GM18867 (cell line): ENCODE data around the gene KLF17.

Source experiments
- ATAC-seq: cut with Tn5 transposase; IDR thresholded peaks from one replicate; pipeline ENCODE4 v1.9.1; 2021; ENCODE audit warnings: mild to moderate bottlenecking, moderate library complexity; ENCODE audit not compliant: unreplicated experiment

The KLF17 gene, protein sequence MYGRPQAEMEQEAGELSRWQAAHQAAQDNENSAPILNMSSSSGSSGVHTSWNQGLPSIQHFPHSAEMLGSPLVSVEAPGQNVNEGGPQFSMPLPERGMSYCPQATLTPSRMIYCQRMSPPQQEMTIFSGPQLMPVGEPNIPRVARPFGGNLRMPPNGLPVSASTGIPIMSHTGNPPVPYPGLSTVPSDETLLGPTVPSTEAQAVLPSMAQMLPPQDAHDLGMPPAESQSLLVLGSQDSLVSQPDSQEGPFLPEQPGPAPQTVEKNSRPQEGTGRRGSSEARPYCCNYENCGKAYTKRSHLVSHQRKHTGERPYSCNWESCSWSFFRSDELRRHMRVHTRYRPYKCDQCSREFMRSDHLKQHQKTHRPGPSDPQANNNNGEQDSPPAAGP

DNA sequence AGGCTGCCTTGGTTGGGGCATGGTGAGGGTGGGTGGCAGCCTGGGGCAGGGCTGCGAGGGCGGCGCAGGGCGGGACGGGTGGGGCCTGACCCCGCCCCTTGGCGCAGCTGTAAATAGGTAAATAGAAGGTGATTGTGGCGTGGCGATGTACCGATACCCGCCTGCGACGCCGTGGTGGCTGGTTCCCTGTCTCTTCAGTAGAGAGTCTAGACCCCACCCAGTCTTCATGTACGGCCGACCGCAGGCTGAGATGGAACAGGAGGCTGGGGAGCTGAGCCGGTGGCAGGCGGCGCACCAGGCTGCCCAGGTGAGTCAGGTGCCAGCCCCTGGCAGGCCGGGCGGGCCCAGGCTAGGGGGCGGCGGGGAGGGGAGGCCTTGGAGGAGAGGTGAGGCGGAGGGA, at the start of gene KLF17:
Gene KLF17 (plus strand): TSS at position 140 of the 400 bp plus-strand sequence. CDS start 87 bp downstream, at position 227.
- no peak for ATAC-seq

DNA sequence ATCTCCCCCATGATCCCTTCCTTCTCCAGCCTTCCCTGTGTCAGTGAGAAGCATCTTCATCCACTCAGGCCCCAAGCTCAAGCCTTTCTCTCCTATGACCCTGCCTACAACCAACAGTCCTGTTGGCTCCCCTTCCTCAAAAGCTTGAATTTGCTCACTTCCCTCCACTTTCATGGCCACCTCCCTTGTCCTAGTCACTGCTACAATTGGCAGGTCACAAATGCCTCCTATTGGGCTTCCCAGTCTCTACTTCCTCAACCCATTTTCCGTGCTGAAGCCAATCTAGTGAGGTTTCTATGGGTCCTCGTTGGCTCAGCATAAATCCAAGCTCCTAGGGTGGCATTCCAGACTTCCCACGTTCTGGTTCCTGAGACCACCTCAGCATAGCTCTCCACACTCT, 47.2 kb upstream of the KLF17 start:
- no peak for ATAC-seq

DNA sequence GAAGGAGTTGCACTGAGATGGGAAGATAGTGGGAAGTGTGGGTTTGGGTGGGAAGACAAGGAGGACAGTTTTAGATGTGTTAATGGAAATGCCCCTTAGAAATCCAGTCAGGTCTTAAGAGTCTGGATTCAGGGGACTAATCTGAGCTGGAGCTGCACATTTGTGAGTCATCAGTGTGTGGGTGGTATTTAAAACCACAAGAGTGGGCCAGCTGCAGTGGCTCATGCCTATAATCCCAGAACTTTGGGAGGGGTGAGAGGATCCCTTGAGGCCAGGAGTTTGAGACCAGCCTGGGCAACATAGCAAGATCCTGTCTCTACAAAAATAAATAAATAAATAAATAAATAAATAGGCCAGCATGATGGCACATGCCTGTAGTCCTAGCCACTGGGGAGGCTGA, 46.4 kb upstream of the KLF17 start:
- no peak for ATAC-seq

DNA sequence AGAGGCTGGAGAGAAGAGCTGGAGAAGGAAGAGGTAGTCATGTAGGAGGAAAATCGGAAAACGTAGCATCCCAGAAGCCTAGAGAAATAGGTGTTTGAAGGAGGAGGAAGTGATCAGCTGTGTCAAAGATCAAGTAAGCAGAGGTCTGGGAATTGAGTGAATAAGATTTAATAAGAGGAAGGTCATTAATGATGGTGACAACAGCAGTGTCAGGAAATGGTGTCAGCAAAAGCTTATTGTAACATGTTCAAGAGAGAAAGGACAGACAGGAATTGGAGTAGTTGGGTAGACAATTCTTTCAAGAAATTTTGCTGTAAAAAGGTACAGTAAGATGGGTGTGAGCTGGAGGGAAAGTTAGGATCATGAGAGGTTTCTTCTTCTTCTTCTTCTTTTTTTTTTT, 45.8 kb upstream of the KLF17 start:
- no peak for ATAC-seq

DNA sequence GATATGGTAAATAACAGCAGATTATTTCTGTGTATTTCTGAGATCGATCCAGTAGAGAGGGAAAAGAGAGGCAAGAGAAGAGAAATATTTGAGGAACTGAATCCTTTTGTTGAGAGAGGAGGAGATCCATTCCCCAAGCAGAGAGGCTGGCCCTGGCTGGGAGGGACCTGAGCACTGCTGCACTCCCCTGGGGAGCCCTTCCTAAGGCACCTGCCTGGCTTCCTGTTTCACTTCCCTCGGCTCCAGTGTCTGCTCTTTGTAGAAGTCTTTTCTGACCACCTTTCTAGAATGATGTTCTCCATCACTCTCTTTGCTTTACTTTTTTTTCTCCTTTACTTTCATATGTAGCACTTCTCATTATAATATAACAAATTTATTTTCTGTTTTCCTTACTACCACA, 45.1 kb upstream of the KLF17 start:
- no peak for ATAC-seq

DNA sequence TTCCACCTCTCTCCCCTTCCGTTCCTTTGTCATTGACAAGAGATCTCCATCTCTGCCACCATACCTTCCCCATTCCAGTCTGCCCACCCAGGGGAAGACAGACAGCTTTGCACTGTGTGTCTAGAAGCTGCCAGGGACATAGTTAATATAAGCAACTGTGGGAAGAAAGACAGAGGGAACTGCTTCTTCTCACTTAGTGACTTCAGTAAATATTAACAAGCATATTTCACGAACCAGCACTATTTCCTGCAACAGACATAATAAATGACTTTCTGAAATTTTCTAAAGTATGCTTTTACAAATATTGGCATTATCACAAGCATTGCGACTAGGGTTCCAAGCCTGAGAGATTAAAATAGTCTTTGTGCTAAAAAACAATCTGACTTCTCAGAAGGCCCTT, 44.2 kb upstream of the KLF17 start:
- ATAC-seq, result no peak

DNA sequence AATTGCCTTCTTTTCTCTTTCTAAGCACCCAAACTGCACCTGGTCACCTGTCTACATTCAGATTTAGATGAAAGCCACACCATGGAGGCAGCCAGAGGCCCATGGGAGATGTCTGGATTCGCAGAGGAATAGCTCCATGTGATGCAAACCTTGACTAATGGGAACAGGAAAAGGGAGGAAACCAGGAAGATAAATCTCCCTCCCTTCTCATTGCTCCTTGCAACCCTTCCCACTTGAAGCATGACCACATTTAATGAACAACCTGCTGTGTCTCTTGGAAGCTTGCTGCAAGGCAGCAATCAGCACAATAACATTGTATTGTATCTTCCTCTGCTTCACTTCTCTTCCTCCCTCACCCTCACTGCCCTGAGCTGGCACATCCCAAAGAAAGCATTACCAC, 42.6 kb upstream of the KLF17 start:
- ATAC-seq, result no peak

DNA sequence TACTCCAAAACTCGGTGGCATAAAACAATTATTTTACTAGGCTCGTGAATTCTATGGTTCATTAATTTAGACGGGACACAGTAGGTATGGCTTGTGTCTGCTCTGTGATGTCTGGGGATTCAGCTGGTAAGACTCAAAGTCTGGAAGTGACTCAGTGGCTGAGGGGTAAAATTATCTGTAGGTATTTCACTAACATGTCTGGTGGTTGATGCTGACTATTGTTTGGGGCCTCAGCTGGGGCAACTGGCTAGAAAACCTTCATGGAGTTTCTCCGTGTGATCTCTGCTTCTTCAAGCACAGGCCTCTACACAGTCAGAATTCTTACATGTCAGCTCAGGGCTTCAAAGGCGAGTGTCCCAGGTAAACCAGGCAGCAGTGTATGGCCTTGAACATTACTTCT, 41.2 kb upstream of the KLF17 start:
- ATAC-seq, result no peak

DNA sequence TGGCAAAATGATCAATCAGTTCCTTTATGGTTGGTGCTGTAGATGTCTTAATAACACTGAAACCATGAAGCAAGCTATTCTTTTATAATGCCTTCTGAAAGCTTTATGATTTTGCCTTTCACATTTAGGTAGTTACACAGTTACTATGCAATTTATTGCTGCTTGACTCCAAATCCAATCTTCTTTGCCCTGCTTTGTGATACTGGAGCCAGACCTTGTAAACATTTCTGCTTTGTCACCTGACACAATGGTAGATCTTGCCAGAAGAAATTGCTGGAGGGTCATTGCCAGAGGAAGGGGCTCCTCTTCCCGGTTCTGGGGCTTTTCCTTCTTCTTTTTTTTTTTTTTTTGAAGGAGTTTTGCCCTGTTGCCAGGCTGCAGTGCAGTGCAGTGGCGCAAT, 40.5 kb upstream of the KLF17 start:
- ATAC-seq, result no peak

DNA sequence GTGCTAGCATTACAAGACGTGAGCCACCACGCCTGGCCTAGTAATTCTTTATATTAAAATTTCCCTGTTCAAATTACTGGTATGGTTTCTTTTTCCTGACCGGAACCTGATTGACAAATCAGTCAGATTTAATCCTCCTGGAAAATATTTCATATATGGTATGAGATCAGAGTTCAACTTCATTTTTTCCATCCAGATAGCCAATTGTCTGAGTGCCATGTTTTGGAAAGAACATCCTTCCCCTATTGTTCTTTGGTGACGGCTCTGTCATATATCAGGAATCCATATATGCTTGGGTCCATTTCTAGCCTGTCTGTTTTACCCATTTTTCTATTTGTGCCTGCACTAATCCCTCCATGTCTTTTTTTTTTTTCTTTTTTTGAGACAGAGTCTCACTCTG, 39.1 kb upstream of the KLF17 start:
- ATAC-seq, result no peak

DNA sequence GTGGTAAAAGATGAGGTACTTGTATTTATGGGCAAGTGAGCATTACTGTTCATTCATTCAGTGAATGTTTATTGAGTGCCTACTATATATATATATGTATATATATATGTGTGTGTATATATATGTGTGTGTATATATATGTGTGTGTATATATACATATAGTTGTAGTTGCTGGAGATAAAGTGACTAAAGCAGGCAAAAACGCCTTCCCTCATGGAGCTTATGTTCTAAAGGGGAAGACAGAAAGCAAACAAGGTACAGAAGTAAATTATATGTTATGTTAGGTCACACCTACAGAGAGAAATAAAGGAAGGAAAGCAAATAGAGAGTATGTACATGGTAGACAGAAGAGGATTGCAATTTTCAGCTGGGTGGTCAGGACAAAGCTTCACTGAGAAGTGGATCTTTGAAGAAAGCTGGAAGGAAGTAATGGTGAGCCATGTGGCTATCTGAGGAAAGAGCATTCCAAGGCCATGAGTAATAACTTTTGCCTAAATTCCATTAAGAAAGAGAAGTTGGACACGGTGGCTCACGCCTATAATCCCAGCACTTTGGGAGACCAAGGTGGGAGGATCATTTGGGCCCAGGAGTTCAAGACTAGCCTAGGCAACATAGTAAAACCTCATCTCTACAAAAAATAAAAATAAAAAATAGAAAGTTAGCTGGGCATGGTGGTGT, 33.5 kb upstream of the KLF17 start:
- no peak for ATAC-seq

DNA sequence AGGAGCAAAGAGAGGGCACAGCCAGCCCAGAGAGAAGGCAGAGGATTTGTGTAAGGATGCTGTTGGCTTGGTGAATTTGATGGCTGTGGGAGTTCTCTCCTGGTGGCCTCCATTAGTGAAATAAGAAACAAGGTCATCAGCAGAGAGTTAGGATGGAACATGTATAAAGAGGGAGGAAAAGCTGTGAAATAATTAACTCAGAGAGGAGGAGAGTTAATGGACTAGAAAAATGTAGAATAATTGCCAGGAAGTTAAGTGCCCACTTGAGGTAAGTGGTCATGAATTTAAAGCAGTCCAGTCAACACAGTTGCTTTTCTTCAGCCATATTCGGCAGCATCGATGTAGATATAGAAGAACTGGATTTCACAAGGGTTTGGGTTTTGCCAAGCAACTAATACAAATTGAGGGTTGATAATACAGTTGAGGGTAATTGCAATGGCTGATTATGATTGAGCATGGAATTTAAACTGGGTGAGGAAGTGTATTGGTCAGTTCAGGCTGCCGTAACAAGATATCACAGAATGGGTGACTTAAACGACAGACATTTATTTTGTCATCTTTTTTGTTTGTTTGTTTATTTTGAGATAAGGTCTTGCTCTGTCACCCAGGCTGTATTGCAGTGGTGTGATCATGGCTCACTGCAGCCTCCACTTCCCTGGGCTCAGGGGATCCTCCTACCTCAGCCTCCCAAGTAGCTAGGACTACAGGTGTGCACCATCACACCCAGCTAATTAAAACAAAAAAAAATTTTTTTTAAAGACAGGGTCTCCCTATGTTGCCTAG, 31.7 kb upstream of the KLF17 start:
- ATAC-seq, result no peak

DNA sequence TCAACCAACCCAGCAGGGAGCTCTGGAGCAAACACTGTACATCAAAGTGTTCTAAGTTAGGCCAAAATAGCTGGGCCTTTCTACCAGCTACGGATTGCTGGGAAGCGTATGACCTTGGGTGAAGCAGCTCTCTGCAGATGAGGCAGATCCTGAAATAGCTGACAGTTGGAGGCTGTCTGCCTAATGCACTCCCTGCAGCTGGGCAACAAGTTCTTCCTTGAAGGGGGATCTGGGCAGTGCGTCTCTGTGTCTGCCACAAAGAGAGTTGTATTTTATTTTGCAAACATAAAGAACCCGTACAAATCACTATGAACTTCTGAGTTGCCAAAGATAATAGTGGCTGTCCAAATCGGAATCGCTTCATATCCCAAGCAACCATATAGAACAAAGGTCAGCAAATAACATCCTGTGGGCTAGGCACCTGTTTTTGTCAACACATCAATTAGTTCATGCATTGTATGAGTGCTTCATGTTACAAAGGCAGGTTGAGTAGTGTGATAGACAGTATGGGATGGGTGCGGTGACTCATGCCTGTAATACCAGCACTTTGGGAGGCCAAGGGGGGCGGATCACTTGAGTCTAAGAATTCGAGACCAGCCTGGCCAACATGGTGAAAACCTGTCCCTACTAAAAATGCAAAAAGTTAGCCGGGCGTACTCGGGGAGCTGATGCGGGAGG, 29.1 kb upstream of the KLF17 start:
- ATAC-seq, result no peak

DNA sequence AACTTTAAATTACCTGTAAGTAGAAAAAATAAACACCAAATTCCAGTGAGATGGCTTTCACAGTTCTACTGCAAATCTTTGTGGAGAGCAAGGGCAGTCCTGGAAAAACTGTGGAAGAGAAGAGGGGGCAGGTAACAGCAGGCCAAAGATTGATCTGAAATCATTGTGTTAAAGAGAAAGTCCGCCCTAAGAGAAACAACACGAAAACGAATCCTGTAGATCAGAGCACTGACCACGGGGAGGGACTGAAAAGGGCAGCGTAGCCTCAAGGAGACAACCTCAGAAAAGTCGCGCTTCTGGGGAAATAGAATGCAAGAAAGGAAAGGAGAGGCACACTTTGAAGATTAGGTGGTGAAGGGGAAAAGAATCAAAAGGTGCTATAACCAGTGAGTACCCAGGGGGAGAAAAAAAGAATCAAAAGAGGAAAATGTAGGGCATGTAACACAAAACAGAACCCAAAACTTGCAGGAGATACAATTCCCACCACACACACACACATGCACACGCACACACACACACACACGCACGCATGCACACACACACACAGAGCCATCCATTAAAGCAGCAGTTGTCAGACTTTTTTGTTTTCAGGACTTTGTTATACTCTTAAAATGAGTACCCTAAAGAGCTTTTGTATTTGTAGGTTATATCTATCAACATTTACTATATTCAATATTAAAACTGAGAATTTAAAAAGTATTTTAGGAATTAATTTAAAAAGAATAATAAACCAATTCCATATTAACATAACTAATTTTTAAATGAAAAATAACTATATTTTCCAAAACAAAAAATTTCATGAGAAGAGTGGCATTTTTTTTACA, 28.0 kb upstream of the KLF17 start:
- no peak for ATAC-seq

DNA sequence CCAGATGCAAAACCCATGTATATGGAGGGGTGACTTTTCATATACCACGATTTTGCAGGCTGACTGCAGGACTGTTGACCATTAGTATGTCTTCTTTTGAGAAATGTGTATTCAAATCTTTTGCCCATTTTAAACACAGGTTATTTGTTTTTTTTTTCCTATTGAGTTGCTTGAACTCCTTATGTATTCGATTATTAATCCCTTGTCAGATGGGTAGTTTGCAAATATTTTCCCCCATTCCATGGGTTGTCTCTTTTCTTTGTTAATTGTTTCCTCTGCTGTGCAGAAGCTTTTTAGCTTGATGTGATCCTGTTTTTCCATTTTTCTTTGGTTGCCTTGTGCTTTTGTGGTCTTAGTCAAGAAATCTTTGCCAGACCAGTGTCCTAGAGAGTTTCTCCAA, 24.6 kb upstream of the KLF17 start:
- no peak for ATAC-seq

DNA sequence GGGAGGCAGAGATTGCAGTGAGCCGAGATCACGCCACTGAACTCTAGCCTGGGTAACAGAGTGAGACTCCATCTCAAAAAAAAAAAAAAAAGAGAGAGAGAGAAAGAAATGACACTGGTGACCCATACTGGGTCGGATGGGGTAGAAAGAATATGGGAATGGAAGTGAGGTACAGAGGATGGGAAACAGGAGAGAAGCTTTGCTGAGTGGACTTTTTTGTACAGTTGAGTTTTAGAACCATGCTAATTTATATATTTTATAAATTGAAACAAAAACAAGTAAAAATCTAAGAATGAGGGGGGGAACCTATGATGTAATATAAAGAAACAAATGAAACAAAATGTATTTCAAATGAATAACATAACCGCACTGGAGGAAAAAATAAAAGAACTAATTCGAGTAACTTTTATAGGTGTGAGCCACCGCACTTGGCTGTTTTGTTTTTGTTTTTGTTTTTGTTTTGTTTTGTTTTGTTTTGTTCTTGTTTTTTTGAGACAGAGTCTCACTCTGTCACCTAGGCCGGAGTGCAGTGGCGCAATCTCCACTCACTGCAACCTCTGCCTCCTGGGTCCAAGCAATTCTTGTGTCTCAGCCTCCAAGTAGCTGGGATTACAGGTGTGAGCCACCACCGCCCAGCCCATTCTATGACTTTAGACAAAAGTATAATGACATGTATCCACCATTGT, 18.3 kb upstream of the KLF17 start:
- ATAC-seq, result no peak

DNA sequence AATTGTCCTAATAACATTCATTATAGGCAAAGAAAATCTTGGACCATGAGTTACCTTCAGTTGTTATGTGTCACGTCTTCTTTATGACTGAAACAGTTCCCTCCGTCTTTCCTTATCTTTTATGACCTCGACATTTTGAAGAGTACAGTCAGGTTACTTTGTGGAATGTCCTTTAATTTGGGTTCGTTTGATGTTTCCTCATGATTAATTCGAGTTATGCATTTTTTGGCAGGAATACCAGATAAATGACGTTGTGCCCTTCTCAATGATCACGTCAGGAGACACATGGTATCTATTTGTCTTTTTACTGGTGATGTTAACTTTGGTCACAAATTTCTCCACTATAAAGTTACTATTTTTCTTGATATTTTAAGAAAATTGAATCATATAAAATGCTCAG, 17.3 kb upstream of the KLF17 start:
- no peak for ATAC-seq

DNA sequence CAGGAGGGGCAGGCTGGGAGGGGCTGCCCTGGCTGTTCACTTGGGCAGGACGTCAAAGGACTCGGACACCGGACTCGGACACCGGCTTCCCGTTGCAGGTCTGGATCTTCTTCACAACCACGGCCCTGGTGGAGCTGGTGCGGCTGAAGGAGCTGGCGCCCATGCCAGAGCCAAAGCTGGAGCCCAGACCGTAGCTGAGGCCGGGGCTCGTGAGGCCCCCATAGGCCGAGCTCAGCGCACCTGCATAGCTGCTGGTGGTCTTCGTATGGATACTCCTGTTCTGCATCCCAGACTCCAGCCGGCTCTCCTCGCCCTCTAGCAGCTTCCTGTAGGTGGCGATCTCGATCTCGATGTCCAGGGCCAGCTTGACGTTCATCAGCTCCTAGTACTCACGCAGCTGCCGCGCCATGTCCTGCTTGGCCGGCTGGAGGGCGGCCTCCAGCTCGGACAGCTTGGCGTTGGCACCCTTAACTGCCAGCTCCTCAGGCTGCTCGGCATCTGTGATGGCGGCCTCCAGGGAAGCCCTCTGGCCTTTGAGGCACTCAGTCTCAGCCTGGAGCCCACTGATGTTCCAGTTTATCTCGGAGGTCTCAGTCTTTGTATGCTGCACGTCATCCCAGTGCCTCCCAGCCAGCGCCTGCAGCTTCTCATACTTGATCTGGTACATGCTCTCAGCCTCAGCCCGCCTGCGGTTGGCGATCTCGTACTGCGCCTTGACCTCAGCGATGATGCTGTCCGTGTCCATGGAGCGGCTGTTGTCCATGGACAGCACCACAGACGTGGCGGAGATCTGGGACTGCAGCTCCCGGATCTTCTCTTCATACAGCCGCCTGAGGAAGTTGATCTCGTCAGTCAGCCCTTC, 15.1 kb upstream of the KLF17 start:
- no peak for ATAC-seq

DNA sequence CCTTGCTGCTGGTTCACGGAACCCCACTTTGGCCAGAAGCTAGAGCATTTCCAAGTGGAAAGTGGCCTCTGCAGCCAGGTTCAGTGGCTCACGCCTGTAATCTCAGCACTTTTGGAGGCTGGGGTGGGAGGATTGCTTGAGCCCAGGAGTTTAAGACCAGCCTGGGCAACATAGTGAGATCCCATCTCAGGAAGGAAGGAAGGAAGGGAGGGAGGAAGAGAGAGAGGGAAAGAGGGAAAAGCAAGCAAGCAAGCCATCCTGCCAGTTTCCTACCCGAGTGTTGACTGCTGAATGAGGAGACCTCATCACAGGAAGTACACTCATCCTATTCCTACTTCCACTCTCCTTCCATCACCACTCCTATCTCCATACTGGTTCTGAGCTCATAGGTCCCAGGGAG, 12.8 kb upstream of the KLF17 start:
- ATAC-seq, result no peak
